Endodermal cell (in vitro differentiated cells): ENCODE measurements around the gene ATP9A. TPM values are rescaled to one million over a fixed set of nuclear protein-coding genes. Genes with fewer than 3 reads are reported as not detected.

Source experiments
- DNase-seq: peaks from one replicate; pipeline ENCODE4 v3.0.0-alpha.2; 2017
- H3K27ac ChIP-seq: 2 replicates; pipeline ENCODE4 v1.5.1; 2013; ENCODE audit warnings: mild to moderate bottlenecking, low read depth, low read length, moderate library complexity
- H3K27me3 ChIP-seq: 2 replicates; pipeline ENCODE4 v1.6.1; 2013; ENCODE audit warnings: mild to moderate bottlenecking, low read length, moderate library complexity; ENCODE audit not compliant: insufficient read depth, control insufficient read depth, poor library complexity, severe bottlenecking
- H3K36me3 ChIP-seq: 2 replicates; pipeline ENCODE4 v1.7.0; 2013; ENCODE audit warnings: mild to moderate bottlenecking, low read length, moderate library complexity; ENCODE audit not compliant: control insufficient read depth, insufficient read depth
- H3K4me1 ChIP-seq: one replicate; pipeline ENCODE4 v1.7.0; 2013; ENCODE audit warnings: low read length; ENCODE audit not compliant: control insufficient read depth, insufficient read depth
- H3K4me3 ChIP-seq: 2 replicates; pipeline ENCODE4 v1.5.1; 2013; ENCODE audit warnings: mild to moderate bottlenecking, low read length, moderate library complexity
- H3K9ac ChIP-seq: 2 replicates; pipeline ENCODE4 v1.6.1; 2013; ENCODE audit warnings: mild to moderate bottlenecking, low read length, moderate library complexity; ENCODE audit not compliant: poor library complexity, severe bottlenecking; ENCODE audit errors: extremely low read depth
- H3K9me3 ChIP-seq: 2 replicates; pipeline ENCODE4 v1.6.1; 2013; ENCODE audit warnings: mild to moderate bottlenecking, low read length, moderate library complexity; ENCODE audit not compliant: control insufficient read depth
- H3K27ac Mint-ChIP-seq: 2 replicates; pipeline ENCODE4 v1.8.0; 2020; ENCODE audit warnings: mixed read lengths
- H3K27me3 Mint-ChIP-seq: 2 replicates; pipeline ENCODE4 v1.8.0; 2021; ENCODE audit warnings: mild to moderate bottlenecking, mixed read lengths; ENCODE audit not compliant: insufficient read depth
- H3K36me3 Mint-ChIP-seq: 2 replicates; pipeline ENCODE4 v1.8.0; 2020; ENCODE audit warnings: low read depth, mixed read lengths
- H3K4me1 Mint-ChIP-seq: 2 replicates; pipeline ENCODE4 v1.8.0; 2020; ENCODE audit warnings: mixed read lengths
- H3K4me3 Mint-ChIP-seq: 2 replicates; pipeline ENCODE4 v1.8.0; 2020; ENCODE audit warnings: mild to moderate bottlenecking, moderate library complexity, mixed read lengths
- H3K9me3 Mint-ChIP-seq: 2 replicates; pipeline ENCODE4 v1.8.0; 2020; ENCODE audit warnings: mild to moderate bottlenecking, mixed read lengths
- CTCF ChIP-seq: fragments of 200-600 bp; sonication (generic); conservative IDR thresholded peaks from 2 replicates; pipeline ENCODE4 v1.5.0; 2021; ENCODE audit warnings: antibody characterized with exemption, mild to moderate bottlenecking
- WGBS, 2 experiments: methylation state at CpG; one replicate each; pipeline versions ENCODE4 v1.1.5 to v1.1.7; 2013; ENCODE audit warnings: missing lambda C conversion rate in 2 of 2, mixed read lengths in 1 of 2; ENCODE audit not compliant: insufficient coverage in 1 of 2, insufficient read length in 1 of 2; 5-methylcytosine and 5-hydroxymethylcytosine counted together
- total RNA-seq, 2 donors: library from RNA; stranded (reverse); fragmentation: NEBNext Ultra II Directional in 1 of 2; extraction: Animal tissue kit (Norgen Biotek cat#: 25700) in 1 of 2; gene quantifications; 2 replicates in 1 of 2; 3 replicates in 1 of 2; pipeline ENCODE4 v1.2.1, GENCODE V29; 2021

ATP9A gene
- total RNA-seq, 2 donors from 2014 or later: 26.7 to 27.9 TPM

DNA sequence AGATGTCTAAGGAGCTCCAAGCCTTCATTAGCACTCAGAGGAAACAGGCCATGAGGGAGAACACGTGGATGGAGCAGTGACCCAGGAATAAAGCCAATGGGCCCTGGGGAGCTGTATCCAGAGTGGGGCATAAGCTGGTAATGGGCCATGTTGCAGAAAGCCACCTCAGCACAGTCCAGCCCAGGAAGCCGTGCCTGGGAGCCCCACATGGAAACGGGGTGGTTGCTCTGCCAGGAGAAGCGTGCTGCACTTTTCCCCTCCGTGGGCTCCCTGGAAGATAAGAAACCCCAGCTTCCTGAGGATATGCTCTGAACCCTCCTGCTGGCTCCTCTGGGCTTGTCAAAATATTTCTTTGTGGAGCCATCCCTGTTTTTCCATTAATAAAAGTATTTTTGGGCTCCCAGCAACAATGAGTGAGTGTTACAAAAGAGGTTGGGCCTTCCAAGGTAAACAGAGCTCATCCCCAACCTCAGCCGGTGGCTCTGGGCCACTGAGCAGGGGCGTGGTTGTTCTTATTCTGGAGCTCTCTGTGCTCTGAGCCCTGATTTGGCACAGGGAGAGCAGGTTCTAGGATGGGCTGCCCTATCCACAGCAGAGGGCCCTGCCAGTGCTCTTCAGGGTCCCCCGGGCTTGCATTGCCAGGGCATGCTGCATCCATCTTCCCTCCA, 194.5 kb downstream of the ATP9A start:
- Histone ChIP-seq H3K4me1 (no peaks in the 10 kb centered on the region), H3K9ac (no peak overlapping the region), H3K9me3 (no peaks in the 10 kb centered on the region), H3K27ac (no peak overlapping the region), H3K36me3 (no peaks in the 10 kb centered on the region), H3K4me3 (no peak overlapping the region), H3K27me3 (no peaks in the 10 kb centered on the region)
- H3K4me3 Mint-ChIP-seq: no peak overlapping the region
- TF ChIP-seq CTCF: no peak
- H3K9me3 Mint-ChIP-seq: peaks cover 4% of the 10 kb centered on the region
- 89 to 93% methylated on average over 5 to 8 of the region's 8 CpGs for WGBS, 2 experiments
- no peak overlapping the region for H3K27ac Mint-ChIP-seq
- H3K36me3 Mint-ChIP-seq: no peaks in the 10 kb centered on the region
- H3K4me1 Mint-ChIP-seq: no peaks in the 10 kb centered on the region
- no peak for DNase-seq
- H3K27me3 Mint-ChIP-seq: peaks cover 3% of the 10 kb centered on the region

GRCh38 chr20:51571460-51571794, 196.8 kb downstream of the ATP9A start:
- no peak overlapping the region for H3K27ac Mint-ChIP-seq
- H3K36me3 ChIP-seq: no peaks in the 10 kb centered on the region
- H3K4me3 ChIP-seq: no peak overlapping the region
- no peaks in the 10 kb centered on the region for H3K27me3 ChIP-seq
- H3K36me3 Mint-ChIP-seq: no peaks in the 10 kb centered on the region
- DNase-seq: no peak
- H3K27me3 Mint-ChIP-seq: peaks cover 14% of the 10 kb centered on the region
- WGBS, 2 experiments: 94 to 97% methylated on average over 2 to 4 of the region's 4 CpGs
- H3K4me3 Mint-ChIP-seq: no peak overlapping the region
- no peak overlapping the region for H3K27ac ChIP-seq
- peaks cover 4% of the 10 kb centered on the region for H3K9me3 Mint-ChIP-seq
- H3K9ac ChIP-seq: no peak overlapping the region
- H3K4me1 Mint-ChIP-seq: no peaks in the 10 kb centered on the region
- no peaks in the 10 kb centered on the region for H3K4me1 ChIP-seq
- H3K9me3 ChIP-seq: no peaks in the 10 kb centered on the region
- no peak for TF ChIP-seq CTCF

DNA sequence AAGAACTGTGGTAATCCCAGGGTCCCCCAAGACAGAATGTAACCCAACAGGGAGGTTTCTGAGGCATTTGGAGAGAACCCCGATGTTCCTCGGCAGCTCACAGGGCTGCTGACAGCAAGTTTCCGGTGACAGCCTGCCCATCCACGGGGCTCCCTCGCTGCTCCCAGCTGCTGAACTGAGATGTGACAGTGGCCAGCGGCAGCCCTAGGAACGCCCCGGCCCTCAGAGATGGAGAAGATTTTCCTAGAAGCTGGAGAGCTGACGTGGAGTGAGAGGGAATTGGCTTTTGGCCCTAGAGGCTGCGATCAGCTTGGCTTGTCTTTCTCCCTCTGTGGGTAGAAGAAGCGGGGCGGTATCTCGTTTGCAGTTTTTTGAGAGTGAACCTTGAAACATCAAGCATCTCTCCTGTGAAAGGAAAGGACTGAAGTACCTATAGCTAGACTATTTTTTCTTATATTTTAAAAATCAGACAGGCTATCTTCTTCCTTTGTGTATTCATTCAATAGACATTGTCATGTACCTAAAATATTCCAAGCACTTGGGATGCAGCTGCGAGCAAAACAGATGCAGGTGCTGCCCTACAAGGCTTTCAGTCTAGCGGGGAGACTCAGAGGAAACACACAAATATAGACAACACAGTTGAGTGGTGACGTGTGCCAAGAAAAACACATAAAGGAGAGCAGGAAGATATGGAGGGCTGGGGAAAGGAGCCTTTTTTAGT, 197.3 kb downstream of the ATP9A start:
- Histone ChIP-seq H3K27me3 (no peaks in the 10 kb centered on the region), H3K4me1 (no peaks in the 10 kb centered on the region), H3K4me3 (no peak overlapping the region), H3K36me3 (no peaks in the 10 kb centered on the region), H3K9me3 (no peaks in the 10 kb centered on the region), H3K9ac (no peak overlapping the region), H3K27ac (no peak overlapping the region)
- TF ChIP-seq CTCF: no peak
- Mint-ChIP-seq H3K9me3 (peaks cover 4% of the 10 kb centered on the region), H3K27me3 (peaks cover 19% of the 10 kb centered on the region), H3K36me3 (no peaks in the 10 kb centered on the region), H3K4me1 (no peaks in the 10 kb centered on the region), H3K4me3 (no peak overlapping the region), H3K27ac (no peak overlapping the region)
- 77 to 79% methylated on average over 3 to 14 of the region's 16 CpGs for WGBS, 2 experiments
- DNase-seq: no peak
